Mesenchymal stem cell (in vitro differentiated cells and primary cell): ENCODE data around the gene PLA2G6.

Source experiments
- DNase-seq: peaks from one replicate; pipeline ENCODE4 v3.0.0-alpha.2; 2013
- H2AFZ ChIP-seq: one replicate; pipeline ENCODE4 v1.6.1; 2013; ENCODE audit warnings: low read depth, mild to moderate bottlenecking, control low read depth, inconsistent platforms, low read length, moderate library complexity
- H2AK5ac ChIP-seq: 2 replicates; pipeline ENCODE4 v1.6.1; 2013; ENCODE audit warnings: low read length, moderate library complexity, mild to moderate bottlenecking, inconsistent platforms; ENCODE audit not compliant: severe bottlenecking
- H2BK120ac ChIP-seq: one replicate; pipeline ENCODE4 v1.6.1; 2013; ENCODE audit warnings: low read depth, mild to moderate bottlenecking, inconsistent platforms, low read length, moderate library complexity
- H2BK12ac ChIP-seq, 2 experiments: one replicate each; pipeline ENCODE4 v1.6.1; 2013; ENCODE audit warnings: inconsistent platforms in 2 of 2, low read length in 2 of 2, mild to moderate bottlenecking in 2 of 2, moderate library complexity in 2 of 2, control low read depth in 1 of 2
- H2BK15ac ChIP-seq: one replicate; pipeline ENCODE4 v1.6.1; 2013; ENCODE audit warnings: mild to moderate bottlenecking, low read depth, inconsistent platforms; ENCODE audit not compliant: poor library complexity, severe bottlenecking
- H2BK5ac ChIP-seq: 2 replicates; pipeline ENCODE4 v1.6.1; 2013; ENCODE audit warnings: low read depth, mild to moderate bottlenecking, low read length, control low read depth, inconsistent platforms; ENCODE audit not compliant: poor library complexity, severe bottlenecking
- H3K14ac ChIP-seq, 2 experiments: one replicate each; pipeline ENCODE4 v1.6.1; 2013; ENCODE audit warnings: inconsistent platforms in 2 of 2, low read length in 2 of 2, control low read depth in 1 of 2, mild to moderate bottlenecking in 1 of 2, moderate library complexity in 1 of 2
- H3K18ac ChIP-seq, 2 experiments: one replicate each; pipeline ENCODE4 v1.6.1; 2013; ENCODE audit warnings: inconsistent platforms in 2 of 2, low read length in 2 of 2, control low read depth in 1 of 2, low read depth in 1 of 2, mild to moderate bottlenecking in 1 of 2
- H3K23ac ChIP-seq, 2 experiments: one replicate each; pipeline ENCODE4 v1.6.1; 2013; ENCODE audit warnings: inconsistent platforms in 2 of 2, low read length in 2 of 2, mild to moderate bottlenecking in 2 of 2, moderate library complexity in 2 of 2, control low read depth in 1 of 2
- H3K27ac ChIP-seq: 2 replicates; pipeline ENCODE4 v1.5.1; 2013; ENCODE audit warnings: mild to moderate bottlenecking, moderate library complexity, low read length, control low read depth, inconsistent platforms; ENCODE audit not compliant: poor library complexity, severe bottlenecking
- H3K27me3 ChIP-seq, 2 experiments: 2 replicates each; pipeline versions ENCODE4 v1.6.1 to v1.7.0; 2013; ENCODE audit warnings: low read length in 2 of 2, mild to moderate bottlenecking in 2 of 2, moderate library complexity in 2 of 2, control low read depth in 1 of 2, inconsistent platforms in 1 of 2; ENCODE audit not compliant: control insufficient read depth in 1 of 2, insufficient read depth in 1 of 2
- H3K36me3 ChIP-seq, 2 experiments: 2 replicates each; pipeline versions ENCODE4 v1.6.1 to v1.7.0; 2013; ENCODE audit warnings: low read length in 2 of 2, control low read depth in 1 of 2, inconsistent platforms in 1 of 2, low read depth in 1 of 2, mild to moderate bottlenecking in 1 of 2; ENCODE audit not compliant: insufficient read depth in 2 of 2, control insufficient read depth in 1 of 2
- H3K4ac ChIP-seq, 2 experiments: one replicate each; pipeline ENCODE4 v1.6.1; 2013; ENCODE audit warnings: inconsistent platforms in 2 of 2, low read length in 2 of 2, mild to moderate bottlenecking in 2 of 2, moderate library complexity in 2 of 2, control low read depth in 1 of 2, low read depth in 1 of 2
- H3K4me1 ChIP-seq: 2 replicates; pipeline ENCODE4 v1.6.1; 2013; ENCODE audit warnings: low read depth, low read length, control low read depth; ENCODE audit not compliant: control insufficient read depth, insufficient read depth
- H3K4me2 ChIP-seq: 2 replicates; pipeline ENCODE4 v1.6.1; 2013; ENCODE audit warnings: low read length, mild to moderate bottlenecking, inconsistent platforms; ENCODE audit not compliant: poor library complexity, severe bottlenecking
- H3K4me3 ChIP-seq, 2 experiments: 2 replicates each; pipeline versions ENCODE4 v1.5.1 to v1.7.0; 2013; ENCODE audit warnings: low read length in 2 of 2, mild to moderate bottlenecking in 2 of 2, control low read depth in 1 of 2, low read depth in 1 of 2; ENCODE audit not compliant: insufficient read depth in 1 of 2
- H3K79me1 ChIP-seq: replicated peaks from 2 replicates; pipeline ENCODE4 v1.6.1; 2013; ENCODE audit warnings: mild to moderate bottlenecking, control low read depth, low read length, inconsistent platforms; ENCODE audit not compliant: poor library complexity, severe bottlenecking
- H3K9ac ChIP-seq: 2 replicates; pipeline ENCODE4 v1.7.0; 2013; ENCODE audit warnings: mild to moderate bottlenecking, low read length, moderate library complexity
- H3K9me3 ChIP-seq: 2 replicates; pipeline ENCODE4 v1.7.0; 2013; ENCODE audit warnings: mild to moderate bottlenecking, low read length; ENCODE audit not compliant: control insufficient read depth
- H4K8ac ChIP-seq: one replicate; pipeline ENCODE4 v1.6.1; 2013; ENCODE audit warnings: inconsistent platforms, mild to moderate bottlenecking, low read length, moderate library complexity
- H4K91ac ChIP-seq: one replicate; pipeline ENCODE4 v1.6.1; 2013; ENCODE audit warnings: mild to moderate bottlenecking, low read length, inconsistent platforms
- WGBS: methylation state at CpG from one replicate; pipeline ENCODE4 v1.1.7; 2013; ENCODE audit warnings: mixed read lengths; 5-methylcytosine and 5-hydroxymethylcytosine counted together

Gene PLA2G6

DNA sequence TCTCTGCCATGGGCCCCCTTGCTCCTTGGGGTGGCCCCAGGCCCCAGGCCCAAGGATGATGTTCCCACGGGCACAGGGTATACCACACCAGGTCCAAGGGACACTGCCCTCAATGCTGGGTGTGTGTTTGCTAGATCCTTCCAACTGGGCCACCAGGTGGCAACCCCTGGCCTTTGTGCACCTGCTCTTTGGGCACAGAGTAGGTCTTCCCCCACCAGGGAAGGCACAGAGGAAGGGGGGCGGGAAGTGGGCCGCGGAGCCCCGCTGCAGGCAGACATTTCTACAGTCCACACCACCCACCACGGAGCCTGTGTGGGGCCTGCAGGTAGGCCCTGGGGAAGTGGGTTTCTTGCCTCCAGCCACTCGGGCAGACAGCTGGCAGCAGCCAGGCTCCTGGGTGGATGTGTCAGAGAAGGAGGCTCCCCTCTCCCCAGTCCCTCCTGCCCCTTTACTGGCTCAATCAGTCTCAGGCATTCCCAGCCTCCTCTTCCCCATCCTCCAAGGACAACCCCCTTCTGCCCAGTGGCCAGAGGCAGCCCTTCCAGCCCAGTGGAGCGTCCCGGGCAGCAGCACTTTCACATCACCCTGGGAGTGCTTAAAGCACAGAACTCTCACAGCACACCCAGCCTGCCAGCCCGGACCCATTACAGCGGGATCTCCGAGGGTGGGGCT, 41.8 kb upstream of the PLA2G6 start:
- WGBS: 91% methylated on average over 8 of the region's 12 CpGs
- Histone ChIP-seq H3K4ac (no peak overlapping the region), H3K14ac (no peak overlapping the region), H2AK5ac (no peak overlapping the region), H3K4me3 (no peak overlapping the region), H2AFZ (no peak overlapping the region), H3K23ac (no peak overlapping the region), H3K4me1 (peaks cover 52% of the 10 kb centered on the region), H3K18ac (no peak overlapping the region), H3K4me2 (no peak overlapping the region), H3K9me3 (no peaks in the 10 kb centered on the region), H3K36me3 (peaks cover 70 to 81% of the 10 kb centered on the region in 2 experiments), H3K9ac (no peak overlapping the region), H2BK12ac (no peak overlapping the region), H3K27me3 (no peaks in the 10 kb centered on the region), H2BK120ac (no peak overlapping the region), H3K79me1 (peaks cover 19% of the 10 kb centered on the region), H2BK5ac (no peak overlapping the region), H4K91ac (no peak overlapping the region), H3K27ac (peak overlapping the region; percentile 17), H4K8ac (no peak overlapping the region), H2BK15ac (no peak overlapping the region)
- DNase-seq: no peak

DNA sequence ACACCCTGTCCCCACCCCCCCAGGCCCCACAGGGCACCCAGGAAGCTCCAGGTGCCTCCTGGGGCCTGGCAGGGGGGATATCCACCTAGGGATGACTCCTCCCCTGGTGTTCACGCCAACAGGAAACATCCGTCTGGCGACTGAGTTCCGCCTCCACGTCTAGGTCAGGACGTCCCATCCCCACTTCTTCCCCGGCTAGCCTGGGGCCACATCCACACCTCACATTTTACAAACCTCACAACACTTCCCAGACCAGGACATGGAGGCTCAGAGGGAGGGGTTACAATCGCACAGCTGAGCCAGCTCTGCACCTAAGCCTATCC, 41.1 kb upstream of the PLA2G6 start:
- H3K27ac ChIP-seq: no peak overlapping the region
- no peak overlapping the region for H3K4me2 ChIP-seq
- no peak overlapping the region for H3K14ac ChIP-seq
- no peak overlapping the region for H2AFZ ChIP-seq
- peaks cover 19% of the 10 kb centered on the region for H3K79me1 ChIP-seq
- no peak overlapping the region for H2BK5ac ChIP-seq
- peak overlapping the region in 1 of 2 experiments; percentile 24 for H3K4ac ChIP-seq
- peaks cover 57% of the 10 kb centered on the region for H3K4me1 ChIP-seq
- no peaks in the 10 kb centered on the region for H3K27me3 ChIP-seq
- H3K18ac ChIP-seq: no peak overlapping the region
- no peak overlapping the region for H2BK12ac ChIP-seq
- no peak overlapping the region for H3K9ac ChIP-seq
- no peak for DNase-seq
- H4K91ac ChIP-seq: no peak overlapping the region
- H3K23ac ChIP-seq: no peak overlapping the region
- H4K8ac ChIP-seq: no peak overlapping the region
- H2BK120ac ChIP-seq: no peak overlapping the region
- H3K36me3 ChIP-seq: peaks cover 66 to 74% of the 10 kb centered on the region in 2 experiments
- no peaks in the 10 kb centered on the region for H3K9me3 ChIP-seq
- WGBS: 92% methylated on average over 8 of the region's 8 CpGs
- no peak overlapping the region for H2AK5ac ChIP-seq
- H3K4me3 ChIP-seq: no peak overlapping the region
- no peak overlapping the region for H2BK15ac ChIP-seq

DNA sequence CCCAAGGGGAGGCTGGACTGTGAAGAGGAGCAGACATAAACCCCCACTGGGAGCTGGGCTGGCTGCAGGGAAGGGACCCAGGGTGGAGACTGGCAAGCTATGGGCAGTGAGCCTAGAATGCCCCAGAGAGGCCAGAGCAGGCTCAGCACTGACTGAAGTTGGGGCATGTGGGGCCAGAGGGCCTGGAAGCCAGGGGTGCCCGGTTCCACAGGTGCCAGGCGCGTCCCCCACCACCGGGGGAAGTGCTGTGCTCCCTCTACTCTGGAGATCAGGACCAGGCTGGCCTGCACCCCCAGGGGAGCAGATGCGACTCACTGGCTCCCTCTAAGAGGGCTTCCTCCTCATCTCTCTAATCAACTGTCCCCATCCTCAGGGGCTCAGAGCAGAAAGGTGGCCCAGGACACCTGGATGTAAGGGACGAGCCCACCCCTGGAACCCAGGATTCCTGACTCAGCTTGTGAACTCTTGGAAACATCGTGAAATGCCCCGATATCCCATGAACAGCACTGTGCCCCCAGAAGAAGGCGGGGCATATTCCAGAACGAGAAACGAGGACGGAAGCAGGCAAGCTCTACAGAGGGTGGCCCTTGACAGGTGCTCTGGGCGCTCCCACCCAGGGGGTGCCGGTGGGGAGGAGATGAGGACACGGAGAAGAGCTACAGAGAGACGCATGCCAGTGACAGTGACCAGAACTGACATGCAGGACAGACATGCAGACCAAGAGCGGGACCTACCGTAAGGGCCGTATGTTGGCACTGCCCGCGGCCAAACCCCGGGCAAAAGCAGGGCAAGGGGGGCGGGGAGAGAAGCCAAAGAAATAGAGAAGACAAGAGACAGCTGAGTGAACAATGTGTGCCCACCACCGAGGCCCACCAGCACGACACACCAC, 40.5 kb upstream of the PLA2G6 start:
- H3K4me2 ChIP-seq: no peak overlapping the region
- no peak overlapping the region for H3K18ac ChIP-seq
- no peak overlapping the region for H4K8ac ChIP-seq
- H3K4me3 ChIP-seq: no peak overlapping the region
- H3K36me3 ChIP-seq: peaks cover 60 to 68% of the 10 kb centered on the region in 2 experiments
- no peak overlapping the region for H2BK15ac ChIP-seq
- H2BK12ac ChIP-seq: no peak overlapping the region
- WGBS: 92% methylated on average over 23 of the region's 25 CpGs
- DNase-seq: no peak
- H2AFZ ChIP-seq: no peak overlapping the region
- no peak overlapping the region for H2BK120ac ChIP-seq
- no peaks in the 10 kb centered on the region for H3K27me3 ChIP-seq
- H3K14ac ChIP-seq: no peak overlapping the region
- peaks cover 19% of the 10 kb centered on the region for H3K79me1 ChIP-seq
- no peak overlapping the region for H3K9ac ChIP-seq
- H2BK5ac ChIP-seq: no peak overlapping the region
- H3K4ac ChIP-seq: no peak overlapping the region
- H3K27ac ChIP-seq: no peak overlapping the region
- peaks cover 57% of the 10 kb centered on the region for H3K4me1 ChIP-seq
- H3K23ac ChIP-seq: no peak overlapping the region
- no peak overlapping the region for H4K91ac ChIP-seq
- no peak overlapping the region for H2AK5ac ChIP-seq
- no peaks in the 10 kb centered on the region for H3K9me3 ChIP-seq

DNA sequence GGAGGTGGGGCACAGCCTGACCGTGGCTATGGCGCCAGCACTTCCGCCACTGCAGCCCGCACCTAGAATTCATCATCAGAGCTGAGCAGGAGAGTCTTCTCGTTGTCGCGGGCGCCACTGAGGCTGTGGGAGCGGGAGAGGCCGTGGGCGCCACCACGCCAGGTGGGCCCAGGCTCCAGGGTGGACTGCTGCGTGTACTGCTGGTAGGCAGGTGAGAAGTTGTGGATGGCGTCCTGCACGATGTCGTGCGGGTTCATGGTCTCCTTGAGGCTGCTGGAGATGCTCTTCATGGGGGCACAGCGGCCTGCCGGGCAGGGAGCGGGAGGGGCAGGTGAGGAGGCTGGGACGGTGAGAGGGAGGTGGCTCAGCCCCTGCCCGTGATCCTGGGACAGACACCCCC, 39.8 kb upstream of the PLA2G6 start:
- H3K9ac ChIP-seq: no peak overlapping the region
- H3K27me3 ChIP-seq: no peaks in the 10 kb centered on the region
- H3K4me2 ChIP-seq: no peak overlapping the region
- H3K79me1 ChIP-seq: peaks cover 14% of the 10 kb centered on the region
- WGBS: 97% methylated on average over 17 of the region's 22 CpGs
- no peak overlapping the region for H3K4me3 ChIP-seq
- no peak overlapping the region for H3K23ac ChIP-seq
- H3K4me1 ChIP-seq: peaks cover 56% of the 10 kb centered on the region
- H4K91ac ChIP-seq: no peak overlapping the region
- no peak overlapping the region for H2BK120ac ChIP-seq
- no peak overlapping the region for H2BK15ac ChIP-seq
- H3K18ac ChIP-seq: no peak overlapping the region
- DNase-seq: no peak
- H2AFZ ChIP-seq: no peak overlapping the region
- no peaks in the 10 kb centered on the region for H3K9me3 ChIP-seq
- H2BK12ac ChIP-seq: no peak overlapping the region
- no peak overlapping the region for H2BK5ac ChIP-seq
- peaks cover 57 to 64% of the 10 kb centered on the region in 2 experiments for H3K36me3 ChIP-seq
- no peak overlapping the region for H4K8ac ChIP-seq
- no peak overlapping the region for H3K4ac ChIP-seq
- H2AK5ac ChIP-seq: peak overlapping the region; percentile 34
- H3K27ac ChIP-seq: no peak overlapping the region
- H3K14ac ChIP-seq: no peak overlapping the region
